GM12878 (cell line): ENCODE measurements around the gene ZCCHC24.

Experiments used
- EZH2 ChIP-seq: IDR thresholded peaks from 2 replicates; pipeline ENCODE4 v1.6.1; 2012; ENCODE audit warnings: low read depth, mild to moderate bottlenecking, control low read depth, inconsistent platforms, low read length, borderline replicate concordance; ENCODE audit not compliant: control insufficient read depth
- MTA2 ChIP-seq: fragments of 450-650 bp; IDR thresholded peaks from 2 replicates; pipeline ENCODE4 v1.6.1; 2016; ENCODE audit warnings: low read depth, mild to moderate bottlenecking, moderate library complexity
- RAD21 ChIP-seq: IDR thresholded peaks from 2 replicates; pipeline ENCODE4 v1.6.1; 2011; ENCODE audit warnings: mild to moderate bottlenecking, low read depth, low read length, moderate library complexity; ENCODE audit not compliant: insufficient read depth
- RELA ChIP-seq: fragments of 450-650 bp; IDR thresholded peaks from 2 replicates; pipeline ENCODE4 v1.8.0; 2014; ENCODE audit warnings: borderline replicate concordance; ENCODE audit not compliant: partially characterized antibody
- SP1 ChIP-seq: IDR thresholded peaks from one replicate; pipeline ENCODE4 v1.6.1; 2011; ENCODE audit warnings: low read depth, low read length
- TCF3 ChIP-seq: IDR thresholded peaks from 2 replicates; pipeline ENCODE4 v1.6.1; 2012; ENCODE audit warnings: low read depth, mild to moderate bottlenecking, low read length, borderline replicate concordance; ENCODE audit not compliant: insufficient read depth
- TF ChIP-seq, protein P1 (sequence below): IDR thresholded peaks from 2 replicates; pipeline ENCODE4 v1.6.1; 2012; ENCODE audit warnings: low read depth, low read length, improper control_type of control experiment

DNA sequence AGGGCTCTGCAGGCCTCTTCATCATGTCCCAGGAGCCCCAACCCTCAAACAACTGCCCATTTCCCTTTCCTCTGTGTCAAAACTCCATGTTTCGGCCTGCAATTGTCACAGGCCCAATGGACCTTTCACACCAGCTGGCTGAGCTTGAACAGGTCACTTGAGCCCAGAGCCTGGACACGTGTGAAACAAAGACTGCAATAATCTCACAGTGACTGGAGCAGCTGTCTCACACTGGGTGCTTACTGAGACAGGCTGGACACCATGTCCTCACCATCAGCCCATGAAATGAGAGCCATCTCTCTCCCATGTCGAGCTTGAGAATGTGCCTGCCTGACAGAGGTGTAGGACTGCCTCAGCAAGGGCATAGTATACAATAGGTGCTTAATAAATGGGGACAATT, 47.4 kb upstream of the ZCCHC24 start:
- TF ChIP-seq EZH2 = no peak
- TF ChIP-seq TCF3 = no peak
- TF ChIP-seq MTA2 = no peak
- no peak for TF ChIP-seq RELA
- no peak for TF ChIP-seq RAD21
- TF ChIP-seq SP1 = no peak
- TF ChIP-seq, protein P1, sequence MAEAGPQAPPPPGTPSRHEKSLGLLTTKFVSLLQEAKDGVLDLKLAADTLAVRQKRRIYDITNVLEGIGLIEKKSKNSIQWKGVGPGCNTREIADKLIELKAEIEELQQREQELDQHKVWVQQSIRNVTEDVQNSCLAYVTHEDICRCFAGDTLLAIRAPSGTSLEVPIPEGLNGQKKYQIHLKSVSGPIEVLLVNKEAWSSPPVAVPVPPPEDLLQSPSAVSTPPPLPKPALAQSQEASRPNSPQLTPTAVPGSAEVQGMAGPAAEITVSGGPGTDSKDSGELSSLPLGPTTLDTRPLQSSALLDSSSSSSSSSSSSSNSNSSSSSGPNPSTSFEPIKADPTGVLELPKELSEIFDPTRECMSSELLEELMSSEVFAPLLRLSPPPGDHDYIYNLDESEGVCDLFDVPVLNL = no peak
